Upper lobe of left lung (tissue), 4 donors: Measurements from ENCODE around the gene ZNF8.

ENCODE experiments used
- POLR2A ChIP-seq, 4 donors: fragments of 450-650 bp; IDR thresholded peaks; one replicate each; pipeline ENCODE4 v1.5.1; 2016 to 2017; ENCODE audit warnings: antibody characterized with exemption in 4 of 4, mild to moderate bottlenecking in 2 of 4
- POLR2AphosphoS5 ChIP-seq, 2 donors: sonication (generic); formaldehyde crosslinking; IDR thresholded peaks; one replicate each; pipeline ENCODE4 v1.5.1; 2017; ENCODE audit warnings: antibody characterized with exemption in 2 of 2
- TF ChIP-seq, protein P1 (sequence below), 6 experiments: fragments of 450-650 bp in 4 of 6; fragments of 200-600 bp in 2 of 6; sonication (generic) in 2 of 6; IDR thresholded peaks; one replicate each; pipeline ENCODE4 v1.5.1; 2016 to 2019; ENCODE audit warnings: antibody characterized with exemption in 6 of 6

DNA sequence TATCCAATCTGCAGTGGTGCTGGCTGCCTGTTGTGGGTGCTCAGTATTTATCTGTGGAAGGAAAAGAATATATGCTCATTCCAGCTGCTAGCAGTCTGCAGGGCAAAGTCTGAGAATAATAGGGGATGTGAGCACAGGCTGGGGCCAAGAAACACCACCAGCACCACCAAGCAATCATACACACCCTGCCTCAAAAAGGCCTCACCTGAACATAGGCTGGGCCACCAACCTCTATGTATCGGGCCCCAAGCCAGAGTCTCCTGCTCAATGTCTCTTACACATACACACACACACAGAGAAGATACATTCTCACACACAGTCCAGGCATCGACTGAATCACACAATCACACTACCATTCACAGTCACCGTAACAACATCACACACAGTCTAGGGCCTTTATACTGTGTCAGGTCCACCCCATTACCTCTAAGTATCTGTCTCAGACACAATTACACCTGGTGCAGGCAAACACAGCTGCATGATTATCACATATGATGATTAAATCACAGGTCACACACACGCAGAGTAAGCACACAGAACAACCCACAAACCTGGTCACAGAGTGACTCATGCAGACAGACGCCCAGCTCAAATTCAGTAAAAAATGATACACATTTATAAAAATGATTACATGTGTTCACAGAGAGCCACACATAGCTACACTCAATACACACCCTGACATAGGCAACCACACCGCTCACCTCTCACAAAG lies 46.7 kb downstream of the ZNF8 start:
- TF ChIP-seq, protein P1, sequence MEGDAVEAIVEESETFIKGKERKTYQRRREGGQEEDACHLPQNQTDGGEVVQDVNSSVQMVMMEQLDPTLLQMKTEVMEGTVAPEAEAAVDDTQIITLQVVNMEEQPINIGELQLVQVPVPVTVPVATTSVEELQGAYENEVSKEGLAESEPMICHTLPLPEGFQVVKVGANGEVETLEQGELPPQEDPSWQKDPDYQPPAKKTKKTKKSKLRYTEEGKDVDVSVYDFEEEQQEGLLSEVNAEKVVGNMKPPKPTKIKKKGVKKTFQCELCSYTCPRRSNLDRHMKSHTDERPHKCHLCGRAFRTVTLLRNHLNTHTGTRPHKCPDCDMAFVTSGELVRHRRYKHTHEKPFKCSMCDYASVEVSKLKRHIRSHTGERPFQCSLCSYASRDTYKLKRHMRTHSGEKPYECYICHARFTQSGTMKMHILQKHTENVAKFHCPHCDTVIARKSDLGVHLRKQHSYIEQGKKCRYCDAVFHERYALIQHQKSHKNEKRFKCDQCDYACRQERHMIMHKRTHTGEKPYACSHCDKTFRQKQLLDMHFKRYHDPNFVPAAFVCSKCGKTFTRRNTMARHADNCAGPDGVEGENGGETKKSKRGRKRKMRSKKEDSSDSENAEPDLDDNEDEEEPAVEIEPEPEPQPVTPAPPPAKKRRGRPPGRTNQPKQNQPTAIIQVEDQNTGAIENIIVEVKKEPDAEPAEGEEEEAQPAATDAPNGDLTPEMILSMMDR (IDR thresholded peaks at IDR 0.05): no peak
- TF ChIP-seq POLR2A (IDR thresholded peaks at IDR 0.05) (no peak), POLR2AphosphoS5 (IDR thresholded peaks at IDR 0.05) (no peak)
